ENCODE data around the gene FAM118A.

GRCh38 chr22:45291061-45291930, 18.4 kb upstream of the FAM118A start:
- TF ChIP-seq CTCF (conservative IDR thresholded peaks at IDR 0.05; ENCODE audit: low read length): no peak
- TF ChIP-seq EZH2phosphoT487 (IDR thresholded peaks at IDR 0.05; ENCODE audit: borderline replicate concordance): no peak
